ENCODE data around the gene NFKBIE.

NFKBIE gene

DNA sequence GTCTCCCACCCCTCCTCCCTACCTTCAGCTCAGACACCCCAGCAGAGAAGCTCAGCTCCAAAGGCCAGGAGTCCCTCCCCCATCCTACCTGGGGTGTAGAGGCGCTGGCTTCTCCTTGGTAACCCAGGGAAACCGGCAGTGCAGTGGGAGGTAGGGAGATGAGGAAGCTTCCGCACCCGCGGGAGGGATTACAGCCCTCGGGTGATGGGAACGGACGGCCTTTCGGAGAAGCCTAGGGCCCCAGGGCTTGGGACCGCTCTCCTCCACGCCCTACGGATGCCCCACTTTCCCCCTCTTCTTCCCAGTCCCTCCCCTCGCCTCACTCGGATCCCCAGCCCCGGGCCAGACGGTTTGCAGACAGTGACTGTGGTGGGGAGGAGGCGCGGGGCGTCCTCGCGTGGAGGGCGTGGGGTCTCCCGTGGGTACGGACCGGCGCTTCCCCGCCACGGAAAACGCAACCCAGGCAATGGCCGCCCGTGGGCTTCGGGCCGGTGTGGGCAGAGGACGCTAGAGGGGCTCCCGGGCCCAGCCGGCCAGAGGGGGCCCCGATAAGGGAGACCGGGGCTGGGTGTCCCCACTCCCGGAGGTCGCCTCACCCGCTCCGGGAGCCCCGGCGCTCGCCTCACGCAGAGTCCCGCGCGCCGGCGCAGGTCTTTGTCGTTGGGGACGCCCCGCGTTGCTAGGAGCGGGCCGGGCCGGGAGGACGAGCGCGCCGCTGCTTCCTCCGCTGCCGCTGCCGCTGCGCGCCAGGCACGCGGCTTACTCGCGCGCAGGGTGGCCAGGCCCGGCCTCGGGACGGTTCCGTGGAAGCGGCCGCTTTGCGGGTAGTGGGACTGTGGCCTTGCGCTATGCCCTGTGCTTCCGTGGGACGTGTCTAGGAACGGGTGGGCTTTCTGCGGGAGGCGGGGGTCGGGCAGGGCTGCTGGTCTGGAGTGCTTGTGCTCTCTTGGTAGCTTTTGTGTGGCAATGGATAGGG, 32.0 kb upstream of the NFKBIE start:
- DNase-seq = peak; percentile 32

DNA sequence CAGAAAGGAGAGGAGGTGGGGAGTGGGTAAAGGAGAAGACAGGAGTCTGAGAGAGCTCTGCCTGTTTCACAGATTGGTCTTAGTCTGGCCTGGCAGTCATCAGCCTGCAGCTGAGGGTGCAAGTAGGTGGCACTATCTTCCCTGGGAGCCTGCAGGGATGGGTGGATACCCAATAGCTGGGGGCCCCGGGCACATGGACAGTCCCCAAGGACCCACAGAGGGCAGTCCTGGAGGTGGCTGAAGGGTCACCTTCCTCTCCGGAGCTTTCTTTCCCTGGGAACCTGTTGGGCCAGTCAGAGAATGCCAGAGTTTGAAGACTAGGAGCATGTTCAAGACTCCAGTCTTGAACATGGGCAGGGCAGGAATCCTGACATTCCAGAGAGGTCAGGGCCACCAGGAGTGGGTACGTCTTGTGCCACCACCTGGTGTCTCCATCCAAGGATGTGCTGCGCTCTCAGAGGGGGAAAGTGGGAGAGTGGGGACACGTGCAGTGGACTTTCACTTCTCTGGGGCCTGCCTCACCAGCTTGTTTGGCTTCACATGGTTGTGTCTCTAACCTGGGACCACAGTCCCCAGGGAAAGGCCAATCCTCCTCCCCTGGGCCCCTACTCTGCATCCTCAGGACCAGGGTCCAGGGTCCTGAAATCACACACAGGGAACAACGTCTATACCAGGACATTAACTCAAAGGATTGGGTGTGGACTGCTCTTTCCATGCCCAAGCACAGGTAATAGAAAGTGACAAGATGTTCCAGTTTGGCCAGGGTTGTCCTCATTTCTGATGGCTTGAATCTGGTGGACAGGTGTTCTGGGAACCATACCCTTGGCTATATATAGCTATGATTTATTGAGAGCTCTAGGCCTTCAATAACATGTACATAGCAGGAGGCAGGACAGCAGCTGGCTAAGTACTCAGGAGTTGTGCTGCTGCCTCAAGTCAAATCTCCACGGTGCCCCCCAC, 29.8 kb upstream of the NFKBIE start:
- no peak for DNase-seq

DNA sequence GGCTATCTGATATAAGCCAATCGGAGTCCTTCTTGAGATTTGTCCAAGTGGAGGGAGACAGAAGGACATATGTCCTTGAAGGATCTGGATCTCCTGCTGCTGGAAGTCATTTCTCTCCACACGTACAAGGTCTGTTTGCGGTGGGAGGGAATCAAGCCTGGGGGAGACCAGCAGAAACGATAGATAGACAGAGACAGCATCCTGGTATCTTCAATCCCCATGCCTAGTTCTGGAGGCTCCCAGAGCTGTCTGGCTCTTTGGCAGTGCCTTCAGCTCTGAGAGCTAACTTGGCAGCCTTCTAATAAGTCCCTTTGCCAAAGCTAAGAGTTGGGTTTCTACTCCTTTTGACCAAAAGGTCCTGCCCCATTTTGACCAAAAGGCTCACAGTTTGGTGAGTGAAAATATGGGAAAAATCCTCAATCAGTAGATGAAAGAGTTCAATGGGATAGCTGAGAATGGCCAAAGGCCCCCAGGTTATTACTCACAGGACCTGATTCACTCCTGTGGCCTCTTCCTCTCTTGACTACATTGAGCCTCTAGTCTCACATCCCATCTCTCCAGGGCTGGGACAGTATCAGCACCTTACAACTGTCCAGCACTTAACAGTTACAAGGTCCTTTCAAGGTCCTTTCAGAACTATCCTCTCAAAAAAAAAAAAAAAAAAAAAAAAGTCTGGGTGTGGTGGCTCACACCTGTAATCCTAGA, 27.5 kb upstream of the NFKBIE start:
- no peak for DNase-seq

DNA sequence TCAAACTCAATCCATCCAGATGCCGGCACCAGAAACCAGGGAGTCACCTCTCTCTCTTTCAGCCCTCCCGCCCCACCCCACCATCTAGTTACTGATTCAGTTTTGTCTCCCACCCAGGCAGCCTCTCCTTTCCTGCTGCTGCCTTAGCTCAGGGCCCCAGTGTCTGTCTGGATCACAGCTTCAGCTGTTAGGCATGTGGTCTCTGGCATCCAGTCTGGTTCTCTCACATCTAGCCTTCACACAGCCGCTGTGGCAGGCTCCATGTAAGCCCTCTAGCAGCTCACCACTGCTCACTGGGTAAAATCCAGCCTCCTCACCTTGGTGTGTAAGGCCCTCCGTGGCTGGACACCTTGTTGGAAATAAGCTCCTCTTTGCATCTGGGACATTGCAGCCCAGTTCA, 26.5 kb upstream of the NFKBIE start:
- no peak for DNase-seq

DNA sequence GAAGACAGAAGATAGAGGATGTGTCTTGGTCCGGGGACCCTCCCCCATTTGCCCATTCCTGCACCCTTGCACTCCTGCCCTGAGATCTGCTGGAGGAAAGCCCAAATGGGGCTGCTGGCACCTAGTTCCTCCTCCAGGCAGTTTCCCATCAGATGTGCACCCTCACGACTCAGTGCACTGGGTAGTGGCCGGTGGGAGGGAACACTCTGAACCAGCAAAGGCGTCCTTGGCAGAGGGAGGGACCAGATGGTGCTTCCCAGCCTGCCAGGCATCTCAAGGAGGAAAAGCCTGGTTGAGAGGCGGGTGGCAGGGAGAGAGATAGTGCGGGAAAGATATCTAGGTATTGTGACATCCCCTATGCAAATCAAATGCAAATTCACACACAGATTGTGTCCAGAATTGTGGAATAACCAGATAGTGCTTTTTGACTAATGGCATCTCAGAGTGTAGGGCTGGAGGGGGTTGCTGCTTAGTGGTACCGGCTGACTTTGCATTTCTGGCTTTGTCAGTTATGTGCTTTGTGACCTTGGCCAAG, 24.4 kb upstream of the NFKBIE start:
- no peak for DNase-seq

DNA sequence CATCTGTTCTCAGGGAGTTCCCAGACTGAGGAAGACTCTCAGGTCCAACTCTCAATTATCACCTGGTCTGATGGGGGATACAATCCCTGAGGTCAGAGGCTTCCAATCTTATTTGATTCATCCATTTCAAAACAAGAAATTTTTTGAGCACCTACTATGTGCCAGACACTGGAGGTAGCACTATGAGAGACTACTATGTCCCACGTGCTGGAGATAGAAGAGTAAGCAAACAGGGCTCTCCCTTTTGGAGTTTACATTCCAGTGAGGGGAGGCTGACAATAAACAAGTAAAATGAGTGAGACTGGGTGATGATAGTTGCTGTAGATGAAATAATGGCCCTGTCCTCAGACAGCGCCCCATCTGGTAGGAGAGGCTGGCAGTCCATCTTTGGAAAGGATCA, 21.4 kb upstream of the NFKBIE start:
- DNase-seq = no peak

DNA sequence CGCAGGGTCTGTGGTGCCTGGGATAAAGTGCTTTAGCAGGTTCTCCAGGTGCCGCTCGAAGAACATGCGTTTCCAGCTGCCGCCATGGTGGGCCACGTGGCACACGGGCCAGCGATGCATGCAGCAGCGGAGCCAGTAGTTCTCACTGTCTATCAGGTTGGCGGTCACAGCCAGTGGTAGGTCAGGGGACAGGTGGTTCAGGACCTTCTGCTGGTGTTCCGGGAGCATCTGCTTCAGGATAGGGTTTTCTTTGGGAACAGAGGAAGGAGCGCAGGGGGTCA, 20.9 kb upstream of the NFKBIE start:
- no peak for DNase-seq

DNA sequence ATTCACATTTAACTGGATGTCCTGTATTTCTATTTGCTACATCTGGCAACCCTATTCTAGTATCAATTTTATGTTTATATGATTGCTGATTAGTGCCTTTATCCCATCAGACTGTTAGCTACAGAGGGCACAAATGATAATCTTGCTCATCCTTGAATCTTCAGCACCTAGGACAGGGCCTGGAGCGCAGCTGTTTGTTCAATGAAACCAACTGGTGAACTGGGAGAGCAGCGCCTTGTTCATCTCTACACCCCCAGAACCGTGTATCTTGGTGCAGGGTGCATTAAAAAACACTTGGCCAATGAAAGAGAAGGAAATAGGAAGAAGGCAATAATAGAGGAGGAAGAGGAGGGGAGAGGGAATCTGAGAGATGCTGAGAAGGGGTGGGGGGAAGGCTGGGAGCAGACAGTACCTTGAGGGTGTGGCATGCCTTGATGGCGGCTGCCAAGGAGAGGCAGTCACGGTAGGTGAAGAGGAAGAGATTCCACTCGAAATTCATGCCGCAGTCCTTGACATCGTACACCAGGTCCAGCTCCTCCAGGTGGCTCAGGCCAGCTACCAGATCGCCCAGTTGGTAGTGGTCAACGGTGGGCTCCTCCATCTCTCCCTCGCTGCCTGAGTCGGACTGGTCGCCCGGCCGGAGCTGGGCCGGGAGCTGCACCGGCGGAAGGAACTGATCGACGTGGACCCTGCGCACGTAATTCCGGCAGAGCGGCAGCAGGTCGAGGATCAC, 20.4 kb upstream of the NFKBIE start:
- no peak for DNase-seq

DNA sequence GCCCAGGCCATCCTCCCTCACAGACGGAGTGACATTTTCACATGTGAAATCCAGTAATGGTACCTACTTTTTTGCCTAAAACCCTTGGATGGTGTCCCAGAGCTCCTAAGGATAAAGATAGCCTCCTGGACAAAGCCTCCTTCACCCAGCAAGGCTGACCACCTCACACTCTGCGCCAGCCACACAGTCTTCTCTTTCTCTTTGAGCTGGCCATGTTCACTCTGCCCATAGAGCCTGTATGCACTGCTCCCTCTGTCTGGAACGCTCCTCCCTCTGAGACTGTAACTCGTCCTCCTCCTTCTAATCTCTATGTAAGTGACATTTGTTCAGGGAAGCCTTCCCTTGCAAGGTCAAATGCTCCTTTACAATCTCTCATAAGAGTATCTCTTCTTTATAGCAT, 19.5 kb upstream of the NFKBIE start:
- no peak for DNase-seq

DNA sequence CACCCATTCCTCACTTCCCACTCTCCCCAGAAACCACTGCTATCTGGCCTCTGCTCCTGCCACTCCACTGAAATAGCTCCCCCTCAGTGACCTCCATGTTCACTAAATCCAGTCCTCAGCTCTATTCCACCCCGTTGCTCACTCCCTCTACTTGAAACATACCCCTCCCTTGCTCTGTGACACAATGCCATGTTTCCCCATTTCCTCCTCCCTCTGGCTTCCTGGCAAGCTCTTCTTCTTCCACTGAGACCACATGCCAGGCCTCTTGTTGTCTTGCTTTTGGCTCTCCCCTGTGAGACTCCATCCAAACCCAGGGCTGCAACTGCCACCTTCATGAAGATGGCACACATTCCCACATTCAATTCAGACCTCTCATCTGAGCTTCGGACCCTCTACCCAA, 18.8 kb upstream of the NFKBIE start:
- DNase-seq = no peak

DNA sequence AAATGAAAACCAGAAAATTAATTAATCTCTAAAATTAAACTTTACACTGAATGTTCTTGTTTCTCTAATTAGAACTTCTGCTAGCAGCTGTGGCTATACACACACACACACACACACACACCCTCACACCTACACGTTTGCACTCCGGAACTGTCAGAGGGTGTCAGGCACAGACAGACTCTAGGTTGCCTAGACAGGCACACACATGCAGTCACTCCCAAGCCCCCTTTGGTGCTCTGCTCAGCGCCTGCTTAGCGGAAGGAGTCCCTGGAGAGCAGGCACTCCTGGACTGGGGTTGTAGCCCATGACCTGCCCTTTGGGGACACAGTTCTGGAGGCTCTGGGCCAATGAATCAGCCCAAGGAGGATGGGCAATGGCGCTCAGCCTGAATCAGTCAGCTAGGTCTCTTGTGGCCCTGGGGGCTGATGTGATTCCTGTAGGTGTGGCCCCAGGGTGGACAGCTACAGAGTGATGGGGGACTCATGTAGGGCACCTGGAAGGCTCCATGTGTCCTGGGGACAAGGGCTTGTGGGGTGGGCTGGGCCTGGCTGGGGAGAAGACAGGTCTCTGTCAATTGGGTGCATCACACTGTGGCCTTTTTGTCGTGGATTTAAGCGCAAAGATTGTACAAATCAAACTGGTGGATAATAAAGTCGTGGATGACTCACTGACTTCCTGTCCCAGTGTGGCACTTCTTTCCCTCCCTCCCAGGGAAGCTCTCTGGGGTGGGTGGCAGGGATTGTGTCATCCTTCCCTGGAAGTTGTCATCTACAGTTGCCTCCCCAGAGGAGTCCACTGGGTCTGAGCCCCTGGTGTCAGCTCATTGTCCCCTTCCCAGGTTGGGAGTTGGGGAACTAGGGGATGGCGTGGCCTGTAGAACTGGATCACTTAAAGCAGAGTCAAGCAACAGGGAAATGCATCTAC, 13.7 kb upstream of the NFKBIE start:
- no peak for DNase-seq

DNA sequence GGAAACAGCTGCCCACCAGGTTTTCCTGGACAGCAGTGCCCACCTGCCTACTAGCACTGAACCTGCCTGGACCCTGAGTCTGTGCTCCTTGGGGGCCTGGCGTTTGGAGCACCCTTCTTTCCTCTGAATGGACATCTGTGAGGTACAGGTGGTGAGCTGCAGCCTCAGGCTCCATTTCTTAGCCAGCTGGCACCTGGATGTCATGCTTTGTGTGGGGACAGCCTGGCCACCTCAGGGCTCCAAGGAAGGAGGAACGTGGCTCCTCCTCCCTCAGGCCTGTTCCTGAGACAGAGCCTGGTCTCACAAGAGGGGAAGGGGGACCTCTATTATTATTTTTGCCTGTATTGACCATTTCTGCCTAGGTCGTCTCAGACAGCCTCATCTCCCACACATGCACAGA, 13.0 kb upstream of the NFKBIE start:
- DNase-seq = no peak

DNA sequence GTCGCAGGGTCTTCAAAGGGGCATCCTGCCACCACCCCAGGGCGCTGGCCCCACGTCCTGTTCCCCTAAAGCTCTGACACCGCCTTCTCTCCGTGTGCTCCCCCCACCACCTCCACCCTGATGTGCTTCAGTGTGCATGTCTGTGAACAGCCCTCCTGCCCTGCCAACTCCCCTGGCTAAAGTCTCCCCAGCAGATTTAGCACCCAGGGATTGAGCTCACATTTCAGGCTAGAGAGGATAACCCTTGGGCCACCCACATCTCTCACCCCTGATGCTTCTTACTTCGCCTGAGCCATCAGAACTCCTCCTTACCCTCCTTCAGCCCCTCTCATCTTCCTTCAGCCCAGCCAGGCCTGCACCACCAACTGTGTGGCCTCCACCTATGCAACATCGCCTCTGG, 12.4 kb upstream of the NFKBIE start:
- no peak for DNase-seq

DNA sequence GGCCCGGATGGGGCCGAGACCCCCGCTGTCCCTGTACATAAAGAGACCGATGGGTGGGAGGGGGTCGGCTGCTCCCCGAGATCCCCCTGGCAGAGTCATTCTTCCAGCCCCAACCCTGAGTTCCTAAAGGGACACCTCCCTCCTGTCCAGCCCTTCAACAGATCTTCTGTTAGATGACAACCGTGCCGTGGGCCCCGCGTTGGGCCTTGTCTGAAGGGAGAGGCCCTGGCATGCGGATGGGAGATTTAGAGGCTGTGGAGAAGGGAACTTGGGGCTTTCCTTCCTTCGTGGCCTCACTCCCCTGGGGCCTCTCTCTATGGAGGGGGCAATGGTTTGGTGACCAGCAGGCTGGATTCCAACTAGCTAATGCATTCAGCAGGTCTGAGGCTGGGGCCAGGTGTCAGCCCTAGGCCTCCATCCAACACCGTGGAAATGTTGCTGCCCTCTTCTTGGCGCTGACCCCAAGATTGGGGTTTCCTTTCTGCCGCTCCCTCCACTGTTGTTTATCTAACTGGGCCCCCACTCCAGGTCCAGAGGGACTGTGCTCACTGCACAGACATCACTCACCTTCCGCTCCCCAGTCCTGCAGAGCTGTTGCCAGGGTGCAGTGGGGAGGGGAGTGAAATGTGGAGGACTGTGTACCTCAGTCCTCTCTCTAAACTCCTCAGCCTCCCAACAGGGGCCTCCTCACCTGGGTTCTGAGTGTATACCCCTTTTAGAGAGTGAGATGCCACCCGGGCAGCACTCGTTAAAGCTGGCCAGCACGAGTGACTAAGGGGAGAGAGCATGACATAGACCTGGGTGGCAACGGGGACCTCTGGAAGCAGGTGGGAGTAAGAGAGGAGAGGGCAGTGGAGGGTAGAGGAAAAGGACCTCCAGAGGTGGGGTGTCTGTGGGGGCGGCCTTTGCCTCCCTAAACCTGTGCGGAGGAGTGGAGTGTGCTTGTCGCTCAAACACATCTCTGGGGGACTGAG, 11.6 kb upstream of the NFKBIE start:
- no peak for DNase-seq

DNA sequence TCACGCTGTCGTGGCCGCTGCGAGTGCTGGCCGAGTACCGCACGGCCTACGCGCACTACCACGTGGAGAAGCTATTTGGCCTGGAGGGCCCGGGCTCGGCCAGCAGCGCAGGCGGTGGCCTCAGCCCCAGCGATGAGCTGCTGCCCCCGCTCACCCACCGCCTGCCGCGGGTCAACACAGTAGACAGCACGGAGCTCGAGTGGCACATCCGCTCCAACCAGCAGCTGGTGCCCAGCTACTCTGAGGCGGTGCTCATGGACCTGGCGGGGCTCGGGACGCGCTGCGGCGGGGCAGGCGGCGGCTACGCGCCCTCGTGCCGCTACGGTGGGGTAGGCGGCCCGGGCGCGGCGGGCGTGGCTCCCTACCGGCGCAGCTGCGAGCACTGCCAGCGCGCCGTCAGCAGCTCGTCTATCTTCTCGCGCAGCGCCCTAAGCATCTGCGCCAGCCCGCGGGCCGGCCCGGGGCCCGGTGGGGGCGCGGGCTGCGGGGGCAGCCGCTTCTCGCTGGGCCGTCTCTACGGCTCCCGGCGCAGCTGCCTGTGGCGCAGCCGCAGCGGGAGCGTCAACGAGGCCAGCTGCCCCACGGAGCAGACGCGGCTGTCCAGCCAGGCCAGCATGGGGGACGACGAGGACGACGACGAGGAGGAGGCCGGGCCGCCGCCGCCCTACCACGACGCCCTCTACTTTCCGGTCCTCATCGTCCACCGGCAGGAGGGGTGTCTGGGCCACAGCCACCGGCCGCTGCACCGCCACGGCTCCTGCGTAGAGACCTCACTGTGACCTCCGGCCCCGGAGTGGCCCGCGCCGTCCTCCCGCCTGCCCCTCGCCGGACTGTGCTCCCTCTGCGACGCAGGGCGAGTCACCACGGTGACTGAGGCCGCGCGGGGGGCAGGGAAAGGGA, 10.6 kb upstream of the NFKBIE start:
- DNase-seq = no peak

DNA sequence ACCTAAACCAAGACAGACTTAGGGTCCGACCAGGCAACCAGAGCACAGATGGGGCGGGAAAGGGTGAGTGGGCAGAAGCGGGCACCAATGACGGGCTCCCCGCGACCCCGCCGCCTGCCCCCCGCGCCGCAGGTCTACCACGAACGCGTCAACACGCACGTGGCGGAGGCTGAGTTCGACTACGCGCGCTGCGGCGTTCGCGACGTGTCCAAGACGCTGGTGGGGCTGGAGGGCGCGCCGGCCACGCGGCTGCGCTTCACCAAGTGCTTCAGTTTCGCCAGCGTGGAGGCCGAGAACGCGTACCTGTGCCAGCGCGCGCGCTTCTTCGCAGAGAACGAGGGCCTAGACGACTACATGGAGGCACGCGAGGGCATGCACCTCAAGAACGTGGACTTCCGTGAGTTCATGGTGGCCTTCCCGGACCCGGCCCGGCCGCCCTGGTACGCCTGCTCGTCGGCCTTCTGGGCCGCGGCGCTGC, 10.0 kb upstream of the NFKBIE start:
- no peak for DNase-seq

DNA sequence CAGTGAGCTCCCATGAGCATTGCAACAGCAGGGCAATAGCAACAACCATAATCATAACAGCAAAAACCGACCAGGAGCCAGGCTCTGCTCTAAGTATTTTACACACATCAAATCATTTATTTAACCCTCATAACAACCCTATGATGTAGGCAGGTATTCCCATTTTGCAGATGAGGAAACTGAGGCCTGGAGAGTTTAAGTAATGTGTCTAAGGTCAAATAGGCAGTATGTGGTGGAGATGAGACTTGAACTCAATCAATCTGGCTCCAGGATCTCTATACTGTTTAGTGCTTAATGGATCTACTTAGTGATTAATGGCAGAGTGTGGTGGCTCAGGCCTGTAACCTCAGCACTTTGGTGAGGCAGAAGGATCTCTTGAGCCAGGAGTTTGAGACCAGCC, 8.3 kb upstream of the NFKBIE start:
- no peak for DNase-seq

DNA sequence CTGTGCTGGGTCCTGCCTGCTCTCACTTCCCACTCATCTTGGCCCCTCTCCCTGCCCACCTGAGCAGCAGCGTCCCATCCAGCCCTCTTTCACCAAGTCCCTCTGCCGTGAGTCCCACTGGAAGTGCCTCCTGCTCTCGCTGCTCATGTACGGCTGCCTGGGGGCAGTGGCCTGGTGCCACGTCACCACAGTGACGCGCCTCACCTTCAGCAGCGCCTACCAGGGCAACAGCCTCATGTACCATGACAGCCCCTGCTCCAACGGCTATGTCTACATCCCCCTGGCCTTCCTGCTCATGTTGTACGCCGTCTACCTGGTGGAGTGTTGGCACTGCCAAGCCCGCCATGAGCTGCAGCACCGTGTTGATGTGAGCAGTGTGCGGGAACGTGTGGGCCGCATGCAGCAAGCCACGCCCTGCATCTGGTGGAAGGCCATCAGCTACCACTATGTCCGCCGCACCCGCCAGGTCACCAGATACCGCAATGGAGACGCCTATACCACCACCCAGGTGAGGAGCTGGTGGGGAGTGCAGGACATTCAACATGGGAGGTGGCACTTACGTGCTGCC, 7.7 kb upstream of the NFKBIE start:
- DNase-seq = no peak

All from COR-L47 (cell line).